Superior temporal gyrus (tissue), 1 donor: ENCODE results near the gene NCAPD3.

Experiments
- DNase-seq: peaks from one replicate; pipeline ENCODE4 v3.0.0-alpha.2; 2016; ENCODE audit errors: extremely low spot score

Gene NCAPD3

GRCh38 chr11:134253188-134253993, 29.6 kb upstream of the NCAPD3 start, which contains the start of the genes ACAD8 and THYN1:
TSS of gene ACAD8 (plus strand) at chr11:134253568. CDS start at chr11:134253601, 33 bp downstream.
TSS of gene THYN1 (minus strand) at chr11:134253352. CDS start at chr11:134252882, 470 bp downstream.
- peak; percentile 99 for DNase-seq

GRCh38 chr11:134252346-134253187, 28.8 kb upstream of the NCAPD3 start:
- DNase-seq = peak; percentile 26

GRCh38 chr11:134250675-134251074, 26.9 kb upstream of the NCAPD3 start:
- no peak for DNase-seq

- no peak for DNase-seq
Observed at GRCh38 chr11:134250246-134250645, 26.5 kb upstream of the NCAPD3 start.

- DNase-seq = no peak
Observed at GRCh38 chr11:134248910-134249480, 25.2 kb upstream of the NCAPD3 start.

GRCh38 chr11:134246678-134247077, 22.9 kb upstream of the NCAPD3 start:
- DNase-seq = no peak

GRCh38 chr11:134246100-134246499, 22.3 kb upstream of the NCAPD3 start:
- DNase-seq = no peak

- no peak for DNase-seq
Observed at GRCh38 chr11:134245434-134245833, 21.7 kb upstream of the NCAPD3 start.

GRCh38 chr11:134244593-134244992, 20.8 kb upstream of the NCAPD3 start:
- no peak for DNase-seq

GRCh38 chr11:134243913-134244312, 20.1 kb upstream of the NCAPD3 start:
- no peak for DNase-seq

- DNase-seq = no peak
Observed at GRCh38 chr11:134242376-134242775, 18.6 kb upstream of the NCAPD3 start.

- no peak for DNase-seq
Observed at GRCh38 chr11:134240592-134240991, 16.8 kb upstream of the NCAPD3 start.

- DNase-seq = no peak
Observed at GRCh38 chr11:134238956-134239355, 15.2 kb upstream of the NCAPD3 start.

- no peak for DNase-seq
Observed at GRCh38 chr11:134237557-134237922, 13.8 kb upstream of the NCAPD3 start.

- DNase-seq = no peak
Observed at GRCh38 chr11:134236834-134237556, 13.2 kb upstream of the NCAPD3 start.

GRCh38 chr11:134235399-134235798, 11.6 kb upstream of the NCAPD3 start:
- no peak for DNase-seq

- DNase-seq = no peak
Observed at GRCh38 chr11:134233729-134234179, 10.0 kb upstream of the NCAPD3 start.

GRCh38 chr11:134231958-134232659, 8.3 kb upstream of the NCAPD3 start:
- no peak for DNase-seq

- no peak for DNase-seq
Observed at GRCh38 chr11:134230339-134230738, 6.6 kb upstream of the NCAPD3 start.

- DNase-seq = no peak
Observed at GRCh38 chr11:134229126-134229790, 5.5 kb upstream of the NCAPD3 start.
